Measurements from ENCODE around the gene NPAS3. TPM values are rescaled to one million over a fixed set of nuclear protein-coding genes. Genes with fewer than 3 reads are reported as not detected.

Gene NPAS3
- total and polyA plus RNA-seq, 8 donors: 0.09 to 0.79 (median 0.56) TPM

GRCh38 chr14:33692762-33693161 lies 754.1 kb downstream of the NPAS3 start:
- Histone ChIP-seq H3K27ac (no peak overlapping the region), H3K9me3 (no peaks in the 10 kb centered on the region), H3K36me3 (no peaks in the 10 kb centered on the region), H3K4me1 (no peaks in the 10 kb centered on the region), H3K27me3 (peaks cover 0 to 34% of the 10 kb centered on the region in 2 donors), H3K4me3 (no peak overlapping the region)
- intact Hi-C loops (cut with DNase I): no loop called here
- ATAC-seq (no peak), DNase-seq (no peak)
- no peak for TF ChIP-seq CTCF (IDR thresholded peaks at IDR 0.05)

- Histone ChIP-seq H3K36me3 (no peaks in the 10 kb centered on the region), H3K4me3 (no peak overlapping the region), H3K4me1 (no peaks in the 10 kb centered on the region), H3K9me3 (no peaks in the 10 kb centered on the region), H3K27me3 (peaks cover 0 to 39% of the 10 kb centered on the region in 2 donors), H3K27ac (no peak overlapping the region)
- ATAC-seq: no peak
- no peak for DNase-seq
- no peak for TF ChIP-seq CTCF (IDR thresholded peaks at IDR 0.05)
- intact Hi-C loops (cut with DNase I): no loop called here
Observed at GRCh38 chr14:33693237-33693636, 754.6 kb downstream of the NPAS3 start.

- H3K27ac ChIP-seq: no peak overlapping the region
- DNase-seq (no peak), ATAC-seq (peak; percentile 73)
- no peak for TF ChIP-seq CTCF (IDR thresholded peaks at IDR 0.05)
- intact Hi-C loops (cut with DNase I): no loop called here
- peaks cover 19 to 67% of the 10 kb centered on the region in 2 donors for H3K27me3 ChIP-seq
- no peak overlapping the region for H3K4me3 ChIP-seq
- no peaks in the 10 kb centered on the region for H3K9me3 ChIP-seq
- H3K36me3 ChIP-seq: no peaks in the 10 kb centered on the region
- no peaks in the 10 kb centered on the region for H3K4me1 ChIP-seq
Observed at GRCh38 chr14:33696165-33696564, 757.5 kb downstream of the NPAS3 start.

GRCh38 chr14:33699300-33699983 lies 760.8 kb downstream of the NPAS3 start:
- no peak overlapping the region for H3K27ac ChIP-seq
- no peaks in the 10 kb centered on the region for H3K4me1 ChIP-seq
- H3K27me3 ChIP-seq: peaks cover 22 to 69% of the 10 kb centered on the region in 2 donors
- no peak overlapping the region for H3K4me3 ChIP-seq
- TF ChIP-seq CTCF (IDR thresholded peaks at IDR 0.05): no peak
- intact Hi-C loops (cut with DNase I): no loop called here
- no peaks in the 10 kb centered on the region for H3K36me3 ChIP-seq
- DNase-seq (no peak), ATAC-seq (no peak)
- no peaks in the 10 kb centered on the region for H3K9me3 ChIP-seq

GRCh38 chr14:33700052-33700451 lies 761.4 kb downstream of the NPAS3 start:
- no peaks in the 10 kb centered on the region for H3K9me3 ChIP-seq
- ATAC-seq (no peak), DNase-seq (no peak)
- H3K36me3 ChIP-seq: no peaks in the 10 kb centered on the region
- no peak overlapping the region for H3K4me3 ChIP-seq
- H3K27ac ChIP-seq: no peak overlapping the region
- H3K27me3 ChIP-seq: peaks cover 22 to 66% of the 10 kb centered on the region in 2 donors
- TF ChIP-seq CTCF (IDR thresholded peaks at IDR 0.05): no peak
- no peaks in the 10 kb centered on the region for H3K4me1 ChIP-seq
- intact Hi-C loops (cut with DNase I): no loop called here

Measured in left lung (tissue), 10 donors.